ENCODE data around the gene CIPC.

CIPC gene

DNA sequence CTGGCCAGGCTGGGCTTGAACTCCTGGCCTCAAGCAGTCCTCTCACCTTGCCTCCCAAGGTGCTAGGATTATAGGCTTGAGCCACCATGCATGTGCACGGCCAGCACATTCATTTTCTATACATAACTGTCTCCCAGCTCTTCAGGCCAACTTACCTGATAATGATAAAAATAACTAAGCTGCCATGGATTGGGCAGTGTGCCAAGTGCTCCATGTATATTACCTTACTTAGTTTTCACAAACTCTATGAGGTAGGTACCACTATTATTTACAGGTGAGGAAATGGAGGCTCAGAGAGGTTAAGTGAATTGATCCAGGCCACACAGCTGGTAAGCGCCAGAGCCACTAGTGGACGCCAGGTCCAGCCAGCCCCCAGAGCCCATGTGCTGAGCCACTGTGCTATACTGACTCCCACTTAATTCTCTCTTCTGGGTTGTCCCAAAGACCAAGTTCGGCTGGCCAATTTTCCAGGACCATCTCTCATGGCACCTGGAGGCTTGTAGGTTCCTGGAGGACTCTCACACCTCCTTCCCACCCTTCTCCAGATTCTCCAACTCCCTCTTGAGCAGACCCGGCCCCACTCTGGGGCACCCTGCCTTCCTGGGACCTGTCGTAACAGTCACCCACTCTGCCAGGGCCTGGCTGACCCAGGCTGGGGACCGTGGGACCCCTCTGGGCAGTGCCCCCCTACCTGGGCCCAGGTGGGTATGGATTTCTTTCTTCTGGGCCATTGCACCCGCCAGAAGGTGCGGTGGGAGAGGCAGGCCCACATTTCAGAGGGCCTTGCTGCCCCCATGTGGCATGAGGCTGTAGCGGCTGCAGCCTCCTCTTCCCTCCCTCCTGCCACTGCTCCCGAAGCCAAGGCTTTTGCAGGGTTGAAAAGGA is 30.2 kb upstream of the CIPC start:
- peaks cover 23 to 25% of the 10 kb centered on the region in 2 experiments for H3K4me1 ChIP-seq (ENCODE audit: control insufficient read depth in 1 of 2, insufficient read depth in 1 of 2, low read depth in 1 of 2, low read length in 1 of 2)
- H3K9me3 ChIP-seq = no peaks in the 10 kb centered on the region
- H3K27me3 ChIP-seq = peaks cover 8% of the 10 kb centered on the region
- no peak overlapping the region for H3K4me3 ChIP-seq (ENCODE audit: low read depth in 1 of 2, low read length in 1 of 2)
- H3K36me3 ChIP-seq = no peaks in the 10 kb centered on the region
- H3K27ac ChIP-seq = no peak overlapping the region
- TF ChIP-seq CTCF (IDR thresholded peaks at IDR 0.05) = peak; percentile 62

GRCh38 chr14:77068517-77069200 is 29.4 kb upstream of the CIPC start:
- peaks cover 8% of the 10 kb centered on the region for H3K27me3 ChIP-seq
- peaks cover 23 to 25% of the 10 kb centered on the region in 2 experiments for H3K4me1 ChIP-seq (ENCODE audit: control insufficient read depth in 1 of 2, insufficient read depth in 1 of 2, low read depth in 1 of 2, low read length in 1 of 2)
- no peaks in the 10 kb centered on the region for H3K36me3 ChIP-seq
- no peak overlapping the region for H3K4me3 ChIP-seq (ENCODE audit: low read depth in 1 of 2, low read length in 1 of 2)
- H3K9me3 ChIP-seq = no peaks in the 10 kb centered on the region
- no peak overlapping the region for H3K27ac ChIP-seq
- TF ChIP-seq CTCF (IDR thresholded peaks at IDR 0.05) = no peak

GRCh38 chr14:77069551-77069950 is 28.5 kb upstream of the CIPC start:
- Histone ChIP-seq H3K27ac (no peak overlapping the region), H3K4me3 (ENCODE audit: low read depth in 1 of 2, low read length in 1 of 2) (no peak overlapping the region), H3K9me3 (no peaks in the 10 kb centered on the region), H3K36me3 (no peaks in the 10 kb centered on the region), H3K27me3 (peaks cover 8% of the 10 kb centered on the region), H3K4me1 (ENCODE audit: control insufficient read depth in 1 of 2, insufficient read depth in 1 of 2, low read depth in 1 of 2, low read length in 1 of 2) (peaks cover 23 to 33% of the 10 kb centered on the region in 2 experiments)
- no peak for TF ChIP-seq CTCF (IDR thresholded peaks at IDR 0.05)

DNA sequence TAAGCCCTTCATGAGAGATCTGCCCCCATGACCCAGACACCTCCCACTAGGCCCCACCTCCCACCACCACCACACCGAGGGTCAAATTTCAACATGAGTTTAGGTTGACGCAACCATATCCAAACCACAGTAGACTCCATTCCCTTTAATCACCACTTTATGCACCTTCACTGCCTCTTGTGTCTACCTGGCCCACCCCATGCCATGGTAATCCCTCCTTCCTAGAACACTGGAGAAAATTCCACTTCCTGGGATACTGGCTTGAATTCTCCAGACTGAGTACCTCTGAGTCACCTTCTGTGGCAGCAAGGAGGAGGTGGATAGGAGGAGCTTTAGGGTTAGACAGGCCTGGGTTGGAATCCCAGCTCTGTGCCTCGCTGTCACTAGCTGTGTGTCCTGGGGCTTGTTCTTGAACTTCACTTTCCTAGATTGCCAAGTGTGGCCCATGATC is 26.1 kb upstream of the CIPC start:
- TF ChIP-seq CTCF (IDR thresholded peaks at IDR 0.05) = no peak
- H3K4me1 ChIP-seq (ENCODE audit: control insufficient read depth in 1 of 2, insufficient read depth in 1 of 2, low read depth in 1 of 2, low read length in 1 of 2) = peaks cover 44 to 52% of the 10 kb centered on the region in 2 experiments

GRCh38 chr14:77074969-77075368 is 23.1 kb upstream of the CIPC start:
- Histone ChIP-seq H3K4me3 (ENCODE audit: low read depth in 1 of 2, low read length in 1 of 2) (peak overlapping the region; percentile 43 to 53), H3K9me3 (no peaks in the 10 kb centered on the region)

More for the DNA sequence above, 26.1 kb upstream of the CIPC start:
- H3K27ac ChIP-seq = peak overlapping the region; percentile 69
- H3K36me3 ChIP-seq = no peaks in the 10 kb centered on the region
- no peaks in the 10 kb centered on the region for H3K9me3 ChIP-seq
- H3K4me3 ChIP-seq (ENCODE audit: low read depth in 1 of 2, low read length in 1 of 2) = no peak overlapping the region
- H3K27me3 ChIP-seq = peaks cover 8% of the 10 kb centered on the region

More at GRCh38 chr14:77074969-77075368, 23.1 kb upstream of the CIPC start:
- no peaks in the 10 kb centered on the region for H3K27me3 ChIP-seq
- peaks cover 62 to 73% of the 10 kb centered on the region in 2 experiments for H3K4me1 ChIP-seq (ENCODE audit: control insufficient read depth in 1 of 2, insufficient read depth in 1 of 2, low read depth in 1 of 2, low read length in 1 of 2)
- no peaks in the 10 kb centered on the region for H3K36me3 ChIP-seq
- peak overlapping the region; percentile 96 for H3K27ac ChIP-seq
- TF ChIP-seq CTCF (IDR thresholded peaks at IDR 0.05) = no peak
